Measurements from ENCODE around the gene HOXB9.

HOXB9 gene

DNA sequence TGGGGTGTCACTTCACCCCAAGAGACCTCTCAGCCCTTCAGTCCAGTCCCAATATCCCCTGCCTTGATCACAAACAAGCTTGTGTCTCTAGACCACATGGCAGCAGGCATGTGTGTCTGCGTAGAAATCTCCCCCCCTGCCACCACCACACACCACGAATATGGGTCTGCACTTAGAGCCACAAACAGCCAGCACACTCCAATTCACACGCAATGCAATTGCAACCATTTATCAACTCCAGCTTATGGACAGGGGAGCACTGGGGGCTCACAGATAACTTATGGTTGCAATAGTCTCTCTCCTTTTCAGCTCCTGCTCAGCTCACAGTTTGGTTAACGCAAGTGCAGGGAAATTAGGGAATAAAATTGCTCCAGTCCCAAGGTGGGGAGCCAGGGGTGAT is 2.6 kb downstream of the HOXB9 start:
- no peaks in the 10 kb centered on the region for H3K27me3 ChIP-seq (ENCODE audit: low read length)
- H3K79me2 ChIP-seq (ENCODE audit: insufficient read depth, low read length) = no peaks in the 10 kb centered on the region
- no peaks in the 10 kb centered on the region for H3F3A ChIP-seq (ENCODE audit: insufficient read depth)
- H3K36me3 ChIP-seq (ENCODE audit: low read length) = no peaks in the 10 kb centered on the region
- no peak overlapping the region for H3K4me3 ChIP-seq (ENCODE audit: insufficient read depth, low read length, poor library complexity, severe bottlenecking)
- no peak overlapping the region for H3K27ac ChIP-seq (ENCODE audit: low read depth, low read length)
- no peak overlapping the region for H3K4me2 ChIP-seq (ENCODE audit: low read depth, low read length, poor library complexity, severe bottlenecking)
- no peaks in the 10 kb centered on the region for H3K9me2 ChIP-seq (replicated peaks; ENCODE audit: insufficient read depth, low read length)
- no peaks in the 10 kb centered on the region for H3K9me3 ChIP-seq (ENCODE audit: insufficient read depth, low read length)
- H2AFZ ChIP-seq (ENCODE audit: low read depth, low read length, severe bottlenecking) = no peak overlapping the region
- no peaks in the 10 kb centered on the region for H4K20me1 ChIP-seq (ENCODE audit: low read depth, low read length)
- no peak for TF ChIP-seq EZH2phosphoT487 (conservative IDR thresholded peaks at IDR 0.05; ENCODE audit: low read length)
- TF ChIP-seq, protein P1, sequence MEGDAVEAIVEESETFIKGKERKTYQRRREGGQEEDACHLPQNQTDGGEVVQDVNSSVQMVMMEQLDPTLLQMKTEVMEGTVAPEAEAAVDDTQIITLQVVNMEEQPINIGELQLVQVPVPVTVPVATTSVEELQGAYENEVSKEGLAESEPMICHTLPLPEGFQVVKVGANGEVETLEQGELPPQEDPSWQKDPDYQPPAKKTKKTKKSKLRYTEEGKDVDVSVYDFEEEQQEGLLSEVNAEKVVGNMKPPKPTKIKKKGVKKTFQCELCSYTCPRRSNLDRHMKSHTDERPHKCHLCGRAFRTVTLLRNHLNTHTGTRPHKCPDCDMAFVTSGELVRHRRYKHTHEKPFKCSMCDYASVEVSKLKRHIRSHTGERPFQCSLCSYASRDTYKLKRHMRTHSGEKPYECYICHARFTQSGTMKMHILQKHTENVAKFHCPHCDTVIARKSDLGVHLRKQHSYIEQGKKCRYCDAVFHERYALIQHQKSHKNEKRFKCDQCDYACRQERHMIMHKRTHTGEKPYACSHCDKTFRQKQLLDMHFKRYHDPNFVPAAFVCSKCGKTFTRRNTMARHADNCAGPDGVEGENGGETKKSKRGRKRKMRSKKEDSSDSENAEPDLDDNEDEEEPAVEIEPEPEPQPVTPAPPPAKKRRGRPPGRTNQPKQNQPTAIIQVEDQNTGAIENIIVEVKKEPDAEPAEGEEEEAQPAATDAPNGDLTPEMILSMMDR (IDR thresholded peaks at IDR 0.05; ENCODE audit: insufficient read depth, low read length, poor library complexity, severe bottlenecking) = no peak
- no peak overlapping the region for H3K9ac ChIP-seq (ENCODE audit: low read length)

DNA sequence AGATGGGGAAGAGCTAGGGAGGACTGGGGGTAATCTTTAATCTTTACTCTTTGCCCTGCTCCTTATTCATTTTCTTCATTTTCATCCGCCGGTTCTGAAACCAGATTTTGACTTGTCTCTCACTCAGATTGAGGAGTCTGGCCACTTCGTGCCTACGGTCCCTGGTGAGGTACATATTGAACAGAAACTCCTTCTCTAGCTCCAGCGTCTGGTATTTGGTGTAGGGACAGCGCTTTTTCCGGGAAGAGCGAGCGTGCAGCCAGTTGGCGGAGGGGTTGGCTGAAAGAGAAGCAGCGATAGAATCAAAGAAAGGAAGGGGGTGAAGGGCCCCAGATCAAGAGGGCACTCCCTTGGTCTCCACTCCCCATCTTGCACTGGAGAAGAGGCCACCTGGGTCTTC is 3.3 kb downstream of the HOXB9 start:
- Histone ChIP-seq H3K27me3 (ENCODE audit: low read length) (no peaks in the 10 kb centered on the region), H3K9ac (ENCODE audit: low read length) (no peak overlapping the region), H4K20me1 (ENCODE audit: low read depth, low read length) (no peaks in the 10 kb centered on the region), H2AFZ (ENCODE audit: low read depth, low read length, severe bottlenecking) (no peak overlapping the region), H3K4me3 (ENCODE audit: insufficient read depth, low read length, poor library complexity, severe bottlenecking) (no peak overlapping the region), H3K9me2 (replicated peaks; ENCODE audit: insufficient read depth, low read length) (no peaks in the 10 kb centered on the region), H3F3A (ENCODE audit: insufficient read depth) (no peaks in the 10 kb centered on the region), H3K4me2 (ENCODE audit: low read depth, low read length, poor library complexity, severe bottlenecking) (no peak overlapping the region), H3K27ac (ENCODE audit: low read depth, low read length) (no peak overlapping the region), H3K36me3 (ENCODE audit: low read length) (no peaks in the 10 kb centered on the region), H3K79me2 (ENCODE audit: insufficient read depth, low read length) (no peaks in the 10 kb centered on the region), H3K9me3 (ENCODE audit: insufficient read depth, low read length) (no peaks in the 10 kb centered on the region)
- TF ChIP-seq, protein P1 (IDR thresholded peaks at IDR 0.05; ENCODE audit: insufficient read depth, low read length, poor library complexity, severe bottlenecking) = no peak
- TF ChIP-seq EZH2phosphoT487 (conservative IDR thresholded peaks at IDR 0.05; ENCODE audit: low read length) = no peak

DNA sequence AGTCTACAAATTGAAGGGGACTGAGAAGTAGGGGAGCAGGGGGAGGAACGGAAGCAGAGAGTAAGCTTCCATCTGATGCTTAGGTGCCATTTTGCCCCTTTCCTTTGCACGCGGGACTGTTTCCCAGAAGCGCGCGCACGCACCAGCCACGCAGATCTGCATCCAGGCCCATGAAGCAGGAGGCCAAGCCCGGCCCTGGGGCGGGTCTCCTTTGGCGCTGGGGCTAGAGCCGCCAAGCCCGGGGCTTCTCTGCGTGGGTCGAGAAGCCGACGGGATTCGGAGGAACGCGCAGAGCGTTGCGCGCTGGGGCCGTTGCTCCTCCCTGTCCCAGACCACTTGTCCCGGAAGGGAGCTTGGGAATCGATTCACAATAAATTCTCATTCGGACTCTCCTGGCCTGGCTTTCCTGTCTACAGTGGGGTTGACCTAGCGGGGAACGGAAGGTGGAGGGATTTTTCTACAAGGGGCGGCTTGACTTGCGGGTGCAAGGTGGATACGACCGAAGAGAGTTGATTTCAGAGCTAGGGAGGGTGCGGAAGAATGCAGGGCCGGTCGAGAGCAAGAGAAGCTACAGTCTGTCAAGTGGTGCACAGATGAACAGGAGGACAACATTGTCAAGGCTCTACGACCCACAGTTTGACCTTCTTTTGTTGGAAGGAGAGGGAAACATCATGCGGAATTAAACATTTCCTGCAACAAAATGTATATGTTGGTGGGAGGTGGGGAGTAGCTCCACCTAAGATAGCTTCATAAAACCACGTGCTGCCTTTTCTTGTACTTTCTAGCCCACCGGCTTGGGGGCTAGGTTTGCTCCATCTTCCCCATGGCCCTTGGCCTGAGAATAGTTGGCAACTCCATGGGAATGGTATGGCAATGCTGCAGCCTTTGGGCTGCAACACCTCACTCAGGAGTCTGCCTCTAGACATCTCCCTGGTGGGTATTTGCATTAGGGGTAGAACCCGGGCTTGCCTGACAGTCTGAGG is 4.5 kb downstream of the HOXB9 start:
- H4K20me1 ChIP-seq (ENCODE audit: low read depth, low read length) = no peaks in the 10 kb centered on the region
- H3K9me2 ChIP-seq (replicated peaks; ENCODE audit: insufficient read depth, low read length) = no peaks in the 10 kb centered on the region
- no peak overlapping the region for H3K4me3 ChIP-seq (ENCODE audit: insufficient read depth, low read length, poor library complexity, severe bottlenecking)
- no peaks in the 10 kb centered on the region for H3K36me3 ChIP-seq (ENCODE audit: low read length)
- TF ChIP-seq, protein P1 (IDR thresholded peaks at IDR 0.05; ENCODE audit: insufficient read depth, low read length, poor library complexity, severe bottlenecking) = no peak
- no peak for TF ChIP-seq EZH2phosphoT487 (conservative IDR thresholded peaks at IDR 0.05; ENCODE audit: low read length)
- H3K27me3 ChIP-seq (ENCODE audit: low read length) = no peaks in the 10 kb centered on the region
- no peaks in the 10 kb centered on the region for H3K79me2 ChIP-seq (ENCODE audit: insufficient read depth, low read length)
- H3F3A ChIP-seq (ENCODE audit: insufficient read depth) = no peaks in the 10 kb centered on the region
- H3K9me3 ChIP-seq (ENCODE audit: insufficient read depth, low read length) = no peaks in the 10 kb centered on the region
- H3K9ac ChIP-seq (ENCODE audit: low read length) = no peak overlapping the region
- no peak overlapping the region for H3K27ac ChIP-seq (ENCODE audit: low read depth, low read length)
- no peak overlapping the region for H2AFZ ChIP-seq (ENCODE audit: low read depth, low read length, severe bottlenecking)
- no peak overlapping the region for H3K4me2 ChIP-seq (ENCODE audit: low read depth, low read length, poor library complexity, severe bottlenecking)

Measured in SU-DHL-6 (cell line).